ENCODE measurements around the gene SMAGP. TPM values are rescaled to one million over a fixed set of nuclear protein-coding genes. Genes with fewer than 3 reads are reported as not detected.

The SMAGP gene
- total RNA-seq, 2 experiments from 2014 or later, result 0.96 to 1.4 TPM

DNA sequence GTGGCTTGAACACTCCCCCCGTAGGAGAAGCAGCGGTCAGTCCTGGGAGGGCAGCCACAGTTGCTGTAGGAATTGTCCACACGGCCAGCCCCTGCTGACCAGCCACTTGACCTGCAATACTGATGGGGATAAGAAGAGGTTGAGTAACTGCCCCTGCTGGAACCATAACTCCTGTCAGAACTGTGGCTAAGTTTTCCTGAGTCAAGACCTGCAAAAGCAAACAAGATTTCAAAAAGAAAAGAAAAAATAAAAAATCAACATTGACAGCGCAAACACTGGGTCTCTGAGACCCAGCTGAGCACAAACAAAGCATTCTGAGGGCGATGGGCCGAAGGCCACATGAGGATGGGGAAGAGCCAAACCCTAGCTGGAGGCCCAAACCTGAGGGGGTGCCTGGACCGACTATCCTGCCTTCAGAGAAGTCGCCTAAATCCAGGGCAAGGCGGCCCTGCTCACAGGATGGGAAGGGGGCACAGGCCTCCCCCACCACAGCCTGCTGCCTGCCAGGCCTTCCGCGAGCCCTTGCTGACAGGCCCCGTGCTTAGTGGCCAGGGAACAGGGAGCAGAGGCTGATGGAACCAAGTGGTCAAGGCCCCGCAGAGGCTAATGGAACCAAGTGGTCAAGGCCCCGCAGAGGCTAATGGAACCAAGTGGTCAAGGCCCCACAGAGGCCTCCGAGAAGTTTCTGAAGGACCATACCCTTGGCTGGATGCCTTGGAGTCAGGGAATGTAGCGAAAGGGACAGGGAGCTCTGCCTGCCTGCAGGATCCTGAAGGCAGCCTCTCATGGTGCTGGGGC is 71.4 kb downstream of the SMAGP start:
- ATAC-seq (no peak), DNase-seq (no peak)
- CTCF ChIA-PET, result interaction anchor here (1.0 kb wide), 1 partner anchor 18 kb away, joined by 3 read pairs; no protein-coding TSS in a partner anchor
- TF ChIP-seq, protein P1, sequence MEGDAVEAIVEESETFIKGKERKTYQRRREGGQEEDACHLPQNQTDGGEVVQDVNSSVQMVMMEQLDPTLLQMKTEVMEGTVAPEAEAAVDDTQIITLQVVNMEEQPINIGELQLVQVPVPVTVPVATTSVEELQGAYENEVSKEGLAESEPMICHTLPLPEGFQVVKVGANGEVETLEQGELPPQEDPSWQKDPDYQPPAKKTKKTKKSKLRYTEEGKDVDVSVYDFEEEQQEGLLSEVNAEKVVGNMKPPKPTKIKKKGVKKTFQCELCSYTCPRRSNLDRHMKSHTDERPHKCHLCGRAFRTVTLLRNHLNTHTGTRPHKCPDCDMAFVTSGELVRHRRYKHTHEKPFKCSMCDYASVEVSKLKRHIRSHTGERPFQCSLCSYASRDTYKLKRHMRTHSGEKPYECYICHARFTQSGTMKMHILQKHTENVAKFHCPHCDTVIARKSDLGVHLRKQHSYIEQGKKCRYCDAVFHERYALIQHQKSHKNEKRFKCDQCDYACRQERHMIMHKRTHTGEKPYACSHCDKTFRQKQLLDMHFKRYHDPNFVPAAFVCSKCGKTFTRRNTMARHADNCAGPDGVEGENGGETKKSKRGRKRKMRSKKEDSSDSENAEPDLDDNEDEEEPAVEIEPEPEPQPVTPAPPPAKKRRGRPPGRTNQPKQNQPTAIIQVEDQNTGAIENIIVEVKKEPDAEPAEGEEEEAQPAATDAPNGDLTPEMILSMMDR (IDR thresholded peaks at IDR 0.05), result no peak
- no peaks in the 10 kb centered on the region for H3K36me3 Mint-ChIP-seq (ENCODE audit: low read depth)
- POLR2A ChIA-PET, result no interaction called here
- H3K4me1 Mint-ChIP-seq (ENCODE audit: low read depth), result peaks cover 5% of the 10 kb centered on the region
- H3K27ac Mint-ChIP-seq, result no peak overlapping the region
- intact Hi-C loops (cut with micrococcal nuclease), result no loop called here
- no peaks in the 10 kb centered on the region for H3K27me3 Mint-ChIP-seq
- H3K4me3 Mint-ChIP-seq, result no peak overlapping the region
- no peaks in the 10 kb centered on the region for H3K9me3 Mint-ChIP-seq

GRCh38 chr12:51197736-51198567 is 72.3 kb downstream of the SMAGP start:
- TF ChIP-seq, protein P1 (IDR thresholded peaks at IDR 0.05), result no peak
- ATAC-seq (no peak), DNase-seq (no peak)
- ChIA-PET CTCF (no interaction called here), POLR2A (interaction anchor here (0.5 kb wide), 1 partner anchor 95 kb away, joined by 3 read pairs; no protein-coding TSS in a partner anchor)
- intact Hi-C loops (cut with micrococcal nuclease), result no loop called here
- no peak overlapping the region for H3K27ac Mint-ChIP-seq
- H3K27me3 Mint-ChIP-seq, result no peaks in the 10 kb centered on the region
- no peaks in the 10 kb centered on the region for H3K9me3 Mint-ChIP-seq
- H3K4me1 Mint-ChIP-seq (ENCODE audit: low read depth), result peaks cover 3% of the 10 kb centered on the region
- no peak overlapping the region for H3K4me3 Mint-ChIP-seq
- no peaks in the 10 kb centered on the region for H3K36me3 Mint-ChIP-seq (ENCODE audit: low read depth)

DNA sequence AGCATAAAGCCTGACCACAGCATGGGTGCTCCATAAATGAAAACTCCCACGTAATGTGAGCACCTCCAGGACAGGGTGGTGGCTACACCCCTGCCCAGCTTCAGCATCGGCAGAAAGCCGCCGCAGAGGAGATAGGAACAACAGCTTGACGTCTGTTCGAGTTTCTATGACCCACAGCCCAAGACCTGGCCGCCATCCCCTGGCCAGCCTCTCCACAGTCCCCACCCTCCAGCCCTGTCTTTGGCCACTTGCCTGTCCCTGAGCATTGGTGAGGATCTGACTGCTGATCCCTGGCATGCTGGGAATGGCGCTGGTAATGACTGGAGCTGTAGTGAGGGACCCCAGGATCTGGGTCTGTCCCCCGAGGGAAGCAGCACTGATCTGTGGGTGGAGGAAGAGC is 73.7 kb downstream of the SMAGP start:
- H3K27me3 Mint-ChIP-seq, result no peaks in the 10 kb centered on the region
- intact Hi-C loops (cut with micrococcal nuclease), result no loop called here
- H3K4me3 Mint-ChIP-seq, result no peak overlapping the region
- no peaks in the 10 kb centered on the region for H3K4me1 Mint-ChIP-seq (ENCODE audit: low read depth)
- TF ChIP-seq, protein P1 (IDR thresholded peaks at IDR 0.05), result no peak
- POLR2A ChIA-PET, result interaction anchor here (0.8 kb wide), 1 partner anchor 170 kb away, joined by 3 read pairs; no protein-coding TSS in a partner anchor
- no peak overlapping the region for H3K27ac Mint-ChIP-seq
- no peaks in the 10 kb centered on the region for H3K9me3 Mint-ChIP-seq
- ATAC-seq (no peak), DNase-seq (no peak)
- CTCF ChIA-PET, result interaction anchor here (1.5 to 1.7 kb wide), 2 partner anchors 12 to 145 kb away, joined by 3 to 4 read pairs; no protein-coding TSS in a partner anchor
- no peaks in the 10 kb centered on the region for H3K36me3 Mint-ChIP-seq (ENCODE audit: low read depth)

DNA sequence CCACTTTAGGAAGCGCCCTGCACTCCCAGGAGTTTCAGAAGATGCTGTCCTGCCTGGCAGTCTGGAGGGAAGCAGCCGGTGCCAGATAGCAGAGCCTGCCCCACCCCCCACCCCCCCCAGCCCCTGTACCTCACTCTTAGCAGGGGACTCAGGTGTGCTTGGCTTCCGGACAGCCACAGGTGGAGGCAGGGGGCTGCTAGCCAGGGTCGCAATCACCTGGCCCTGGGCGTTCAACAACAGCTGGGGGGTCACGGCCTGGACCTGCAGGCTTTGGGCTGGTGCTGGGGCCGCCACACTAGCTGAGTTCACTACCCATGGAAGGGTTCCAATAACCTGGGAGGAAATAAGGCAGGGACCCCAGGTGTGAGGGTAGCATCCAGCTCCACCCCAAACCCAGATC is 74.4 kb downstream of the SMAGP start:
- no peak overlapping the region for H3K27ac Mint-ChIP-seq

More for the DNA sequence above, 74.4 kb downstream of the SMAGP start:
- Mint-ChIP-seq H3K27me3 (no peaks in the 10 kb centered on the region), H3K4me1 (ENCODE audit: low read depth) (no peaks in the 10 kb centered on the region), H3K4me3 (no peak overlapping the region), H3K36me3 (ENCODE audit: low read depth) (no peaks in the 10 kb centered on the region), H3K9me3 (no peaks in the 10 kb centered on the region)
- intact Hi-C loops (cut with micrococcal nuclease), result no loop called here
- ATAC-seq (no peak), DNase-seq (no peak)
- ChIA-PET CTCF (interaction anchor here (1.5 to 1.7 kb wide), 2 partner anchors 11 to 146 kb away, joined by 3 to 4 read pairs; no protein-coding TSS in a partner anchor), POLR2A (no interaction called here)
- TF ChIP-seq, protein P1 (IDR thresholded peaks at IDR 0.05), result no peak

Other genes with a start within 250 kb of the SMAGP start
- gene SLC11A2, start 244.0 kb downstream of the SMAGP start, total RNA-seq, result 10 to 100 TPM; 21.6 to 23.9 TPM
- gene LETMD1, start 222.1 kb downstream of the SMAGP start, total RNA-seq, result 10 to 100 TPM; 71.6 to 81.5 TPM
- gene CSRNP2, start 186.8 kb downstream of the SMAGP start, total RNA-seq, result 1 to 10 TPM; 9.2 to 9.6 TPM
- gene TFCP2, start 97.3 kb downstream of the SMAGP start, total RNA-seq, result 10 to 100 TPM; 27.4 to 27.9 TPM
- gene POU6F1, start 52.4 kb downstream of the SMAGP start, total RNA-seq, result 1 to 10 TPM; 5.8 to 7.3 TPM
- gene DAZAP2, start 31.6 kb downstream of the SMAGP start, total RNA-seq, result 10 to 100 TPM; 91.7 to 98.3 TPM
- gene BIN2, start 53.8 kb upstream of the SMAGP start, total RNA-seq, result 10 to 100 TPM; 39.5 to 41.7 TPM
- gene CELA1, start 76.3 kb upstream of the SMAGP start, total RNA-seq, result under 1 TPM in 1 of 2 experiments, not detected in 1; 0.29 TPM
- 10 to 100 TPM; 18.0 to 22.3 TPM for gene GALNT6, start 121.0 kb upstream of the SMAGP start, total RNA-seq
- gene SLC4A8, start 154.4 kb upstream of the SMAGP start, total RNA-seq, result 1 to 10 TPM; 1.1 to 2.7 TPM